ENCODE results near the gene PAX9.

The PAX9 gene

DNA sequence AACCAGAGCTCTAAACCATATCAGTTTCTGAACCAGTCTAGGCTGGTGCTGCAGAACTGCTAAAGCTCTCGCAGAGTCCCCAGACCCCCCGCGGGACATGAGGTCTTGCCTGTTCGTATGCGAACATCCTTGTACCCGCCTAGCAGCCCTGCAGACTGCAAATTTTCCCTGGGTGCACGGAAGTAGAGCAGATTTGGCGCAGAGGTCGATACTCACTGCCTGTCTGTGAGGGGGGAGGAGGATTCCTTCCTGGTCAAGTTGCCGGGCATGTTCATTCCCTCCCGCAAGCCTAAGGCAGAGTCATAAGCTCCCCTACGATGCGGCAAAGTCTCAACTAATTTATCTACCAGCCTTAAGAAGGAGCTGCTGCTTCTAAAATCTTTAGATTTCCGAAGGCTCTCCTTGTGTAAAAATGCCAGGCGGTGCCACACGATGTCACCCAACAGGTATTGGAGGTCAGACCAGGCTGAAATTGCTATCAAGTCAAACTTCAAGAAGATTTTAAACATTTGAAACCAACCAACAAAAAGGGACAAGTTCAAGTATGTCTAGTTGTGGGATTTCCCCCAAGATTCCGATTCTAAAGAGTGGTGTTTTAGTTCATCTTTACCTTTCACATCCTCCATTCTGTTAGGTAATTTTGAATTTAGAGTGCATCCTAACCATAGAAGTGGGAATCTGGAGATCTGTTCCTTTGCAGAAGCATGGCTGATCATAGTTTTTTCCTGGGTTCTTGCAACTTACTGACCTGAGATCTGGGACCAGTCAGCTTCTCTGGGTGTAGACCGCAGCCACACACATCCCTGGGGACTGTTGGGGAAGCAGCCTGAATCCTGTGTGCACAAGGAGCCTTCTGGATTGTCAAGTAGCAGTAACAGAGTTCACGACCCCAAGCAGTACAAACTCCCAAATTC is 1.6 kb upstream of the PAX9 start:
- DNase-seq (ENCODE audit: low spot score) = no peak
- TF ChIP-seq, protein P1, sequence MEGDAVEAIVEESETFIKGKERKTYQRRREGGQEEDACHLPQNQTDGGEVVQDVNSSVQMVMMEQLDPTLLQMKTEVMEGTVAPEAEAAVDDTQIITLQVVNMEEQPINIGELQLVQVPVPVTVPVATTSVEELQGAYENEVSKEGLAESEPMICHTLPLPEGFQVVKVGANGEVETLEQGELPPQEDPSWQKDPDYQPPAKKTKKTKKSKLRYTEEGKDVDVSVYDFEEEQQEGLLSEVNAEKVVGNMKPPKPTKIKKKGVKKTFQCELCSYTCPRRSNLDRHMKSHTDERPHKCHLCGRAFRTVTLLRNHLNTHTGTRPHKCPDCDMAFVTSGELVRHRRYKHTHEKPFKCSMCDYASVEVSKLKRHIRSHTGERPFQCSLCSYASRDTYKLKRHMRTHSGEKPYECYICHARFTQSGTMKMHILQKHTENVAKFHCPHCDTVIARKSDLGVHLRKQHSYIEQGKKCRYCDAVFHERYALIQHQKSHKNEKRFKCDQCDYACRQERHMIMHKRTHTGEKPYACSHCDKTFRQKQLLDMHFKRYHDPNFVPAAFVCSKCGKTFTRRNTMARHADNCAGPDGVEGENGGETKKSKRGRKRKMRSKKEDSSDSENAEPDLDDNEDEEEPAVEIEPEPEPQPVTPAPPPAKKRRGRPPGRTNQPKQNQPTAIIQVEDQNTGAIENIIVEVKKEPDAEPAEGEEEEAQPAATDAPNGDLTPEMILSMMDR (IDR thresholded peaks at IDR 0.05; ENCODE audit: extremely low read depth, missing control alignments) = no peak

DNA sequence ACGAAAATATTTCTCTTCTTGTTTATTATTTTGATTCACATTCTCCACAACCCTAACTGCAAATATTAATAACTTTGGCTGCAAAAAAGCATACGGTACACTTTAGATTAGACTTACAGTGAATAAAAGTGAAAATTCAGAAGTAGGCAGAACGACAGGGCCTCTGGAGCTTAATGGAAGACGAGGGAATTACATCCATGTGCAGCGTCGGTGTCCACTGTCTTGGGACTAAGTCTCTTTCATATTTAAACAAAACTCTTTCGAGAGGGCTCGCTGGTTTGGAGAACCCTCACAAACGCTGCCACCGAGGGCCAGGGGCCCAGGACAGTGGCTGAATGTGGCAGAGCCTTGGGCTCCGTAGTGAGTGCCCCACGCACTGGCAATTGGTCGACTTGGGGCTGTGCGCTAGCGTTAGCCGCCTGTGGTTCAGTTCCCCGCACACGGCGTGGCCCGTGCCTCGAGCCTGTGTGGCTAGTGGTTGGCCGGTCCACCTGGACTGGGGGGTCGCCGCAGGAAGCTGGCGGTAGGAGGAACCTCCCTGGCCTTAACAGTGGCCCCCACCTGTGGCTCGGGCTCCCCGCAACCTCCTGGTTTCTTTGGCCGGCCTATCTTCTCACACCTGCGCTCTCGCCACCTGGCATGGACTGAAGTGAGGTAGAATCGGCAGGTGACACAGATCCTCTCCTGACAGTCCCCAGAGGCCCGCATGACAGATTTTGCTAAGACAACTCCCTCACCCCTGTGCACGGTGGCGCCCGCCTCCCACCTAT is 739 bp upstream of the PAX9 start:
- DNase-seq (ENCODE audit: low spot score) = no peak
- TF ChIP-seq, protein P1 (IDR thresholded peaks at IDR 0.05; ENCODE audit: extremely low read depth, missing control alignments) = no peak

DNA sequence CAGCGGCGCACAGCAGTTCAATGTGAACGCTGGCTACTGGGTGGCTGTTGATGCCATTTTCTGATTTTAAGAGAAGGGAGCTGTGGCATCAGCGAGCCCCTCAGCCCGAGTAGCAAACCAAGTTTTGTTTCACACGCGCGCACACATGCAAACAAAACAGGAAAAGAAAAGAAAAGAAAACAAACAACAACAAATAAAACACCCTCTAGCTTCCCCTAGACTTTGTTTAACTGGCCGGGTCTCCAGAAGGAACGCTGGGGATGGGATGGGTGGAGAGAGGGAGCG is 540 bp downstream of the PAX9 start:
- DNase-seq (ENCODE audit: low spot score) = no peak
- TF ChIP-seq, protein P1 (IDR thresholded peaks at IDR 0.05; ENCODE audit: extremely low read depth, missing control alignments) = no peak

DNA sequence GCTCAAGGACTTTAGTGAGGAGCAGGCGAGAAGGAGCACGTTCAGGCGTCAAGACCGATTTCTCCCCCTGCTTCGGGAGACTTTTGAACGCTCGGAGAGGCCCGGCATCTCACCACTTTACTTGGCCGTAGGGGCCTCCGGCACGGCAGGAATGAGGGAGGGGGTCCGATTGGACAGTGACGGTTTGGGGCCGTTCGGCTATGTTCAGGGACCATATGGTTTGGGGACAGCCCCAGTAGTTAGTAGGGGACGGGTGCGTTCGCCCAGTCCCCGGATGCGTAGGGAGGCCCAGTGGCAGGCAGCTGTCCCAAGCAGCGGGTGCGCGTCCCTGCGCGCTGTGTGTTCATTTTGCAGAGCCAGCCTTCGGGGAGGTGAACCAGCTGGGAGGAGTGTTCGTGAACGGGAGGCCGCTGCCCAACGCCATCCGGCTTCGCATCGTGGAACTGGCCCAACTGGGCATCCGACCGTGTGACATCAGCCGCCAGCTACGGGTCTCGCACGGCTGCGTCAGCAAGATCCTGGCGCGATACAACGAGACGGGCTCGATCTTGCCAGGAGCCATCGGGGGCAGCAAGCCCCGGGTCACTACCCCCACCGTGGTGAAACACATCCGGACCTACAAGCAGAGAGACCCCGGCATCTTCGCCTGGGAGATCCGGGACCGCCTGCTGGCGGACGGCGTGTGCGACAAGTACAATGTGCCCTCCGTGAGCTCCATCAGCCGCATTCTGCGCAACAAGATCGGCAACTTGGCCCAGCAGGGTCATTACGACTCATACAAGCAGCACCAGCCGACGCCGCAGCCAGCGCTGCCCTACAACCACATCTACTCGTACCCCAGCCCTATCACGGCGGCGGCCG is 1.1 kb downstream of the PAX9 start:
- TF ChIP-seq, protein P1 (IDR thresholded peaks at IDR 0.05; ENCODE audit: extremely low read depth, missing control alignments) = no peak
- DNase-seq (ENCODE audit: low spot score) = no peak

DNA sequence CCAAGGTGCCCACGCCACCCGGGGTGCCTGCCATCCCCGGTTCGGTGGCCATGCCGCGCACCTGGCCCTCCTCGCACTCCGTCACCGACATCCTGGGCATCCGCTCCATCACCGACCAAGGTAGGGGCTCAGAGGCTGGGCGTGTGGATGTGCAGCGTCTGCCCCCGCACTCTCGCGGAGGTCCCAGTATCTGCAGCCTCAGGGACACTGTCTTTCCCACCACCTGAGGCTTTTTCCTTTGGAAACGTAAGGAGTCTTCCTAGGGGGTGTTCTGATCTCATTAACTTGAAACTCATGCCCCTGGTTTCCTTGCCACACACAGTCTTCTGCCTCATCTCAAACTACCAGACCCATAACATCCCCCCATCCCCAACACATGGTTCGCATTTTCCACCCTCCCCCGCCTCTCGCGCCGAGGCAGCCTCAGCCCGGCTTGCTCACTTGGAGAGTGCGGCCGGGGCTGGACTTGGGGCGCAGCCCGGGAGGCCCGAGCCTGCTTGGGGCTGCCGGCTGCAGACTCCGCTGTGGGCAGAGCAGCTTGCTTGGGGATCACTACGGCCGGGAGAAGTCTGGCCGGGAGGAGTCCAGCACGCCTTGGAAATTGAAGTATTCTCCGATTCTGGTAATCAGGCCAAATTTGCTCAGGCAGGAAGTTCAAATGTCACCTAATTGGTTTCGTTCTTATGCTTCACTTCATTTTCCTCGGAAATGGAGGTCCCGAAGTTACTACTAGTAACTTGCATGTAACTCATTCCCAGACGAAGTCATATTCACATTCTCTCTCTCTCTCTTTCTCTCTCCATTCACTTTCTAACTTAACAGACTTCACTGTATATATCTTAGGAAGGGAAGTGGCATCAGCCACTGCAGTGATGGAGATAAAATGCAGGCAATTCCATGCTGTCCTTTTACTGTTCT is 2.0 kb downstream of the PAX9 start:
- no peak for DNase-seq (ENCODE audit: low spot score)
- TF ChIP-seq, protein P1 (IDR thresholded peaks at IDR 0.05; ENCODE audit: extremely low read depth, missing control alignments) = no peak

DNA sequence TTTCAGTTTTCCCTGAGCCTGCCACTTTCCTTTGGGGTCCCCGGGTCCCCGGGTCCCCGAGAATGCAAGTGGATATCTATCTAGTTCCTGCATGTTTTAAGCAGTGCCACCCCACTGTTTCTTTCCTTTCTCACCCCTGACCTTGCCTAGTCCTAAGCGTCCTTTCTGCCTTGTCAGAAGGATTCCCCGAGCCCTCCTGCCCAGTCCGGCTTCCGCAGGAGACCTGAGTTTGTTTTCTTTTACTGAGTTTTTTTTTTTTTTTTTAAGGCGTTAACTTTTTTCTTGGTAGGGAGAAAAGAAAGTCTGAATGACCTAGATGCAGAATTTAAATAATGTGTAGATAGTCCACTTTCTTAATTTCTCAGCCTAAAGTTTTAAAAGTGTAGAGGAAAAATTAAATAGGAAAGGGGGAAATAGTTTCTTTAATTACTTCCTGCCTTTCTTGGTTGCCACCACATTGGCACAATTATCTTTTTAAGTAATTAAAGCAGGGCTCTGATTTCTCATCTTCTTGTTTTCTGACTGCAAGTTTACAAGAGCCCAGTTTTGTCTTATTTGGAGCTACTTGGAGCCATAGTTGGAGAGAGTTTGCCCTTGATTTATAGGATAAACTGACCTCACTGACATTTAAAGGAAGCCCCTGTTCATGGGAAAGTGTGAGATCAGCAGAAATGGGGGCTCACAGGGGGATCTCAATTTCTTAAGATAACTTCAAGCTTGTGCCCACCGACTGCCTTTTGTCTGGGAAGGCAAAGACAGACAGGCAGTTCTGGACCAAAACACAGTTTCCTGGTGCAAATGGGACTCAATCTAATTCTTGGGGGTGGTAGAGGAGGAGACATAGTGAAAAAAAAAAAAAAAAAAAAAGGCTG is 2.9 kb downstream of the PAX9 start:
- TF ChIP-seq, protein P1 (IDR thresholded peaks at IDR 0.05; ENCODE audit: extremely low read depth, missing control alignments) = no peak
- no peak for DNase-seq (ENCODE audit: low spot score)
